HG03521 (cell line): ENCODE measurements around the gene LRRC19.
A peak's percentile ranks its signal among the peaks of the same experiment; 100 is the strongest.

Experiments
- ATAC-seq: cut with Tn5 transposase; IDR thresholded peaks from one replicate; pipeline ENCODE4 v1.9.1; 2021; ENCODE audit warnings: mild to moderate bottlenecking, moderate library complexity; ENCODE audit not compliant: unreplicated experiment

LRRC19 gene, protein sequence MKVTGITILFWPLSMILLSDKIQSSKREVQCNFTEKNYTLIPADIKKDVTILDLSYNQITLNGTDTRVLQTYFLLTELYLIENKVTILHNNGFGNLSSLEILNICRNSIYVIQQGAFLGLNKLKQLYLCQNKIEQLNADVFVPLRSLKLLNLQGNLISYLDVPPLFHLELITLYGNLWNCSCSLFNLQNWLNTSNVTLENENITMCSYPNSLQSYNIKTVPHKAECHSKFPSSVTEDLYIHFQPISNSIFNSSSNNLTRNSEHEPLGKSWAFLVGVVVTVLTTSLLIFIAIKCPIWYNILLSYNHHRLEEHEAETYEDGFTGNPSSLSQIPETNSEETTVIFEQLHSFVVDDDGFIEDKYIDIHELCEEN

DNA sequence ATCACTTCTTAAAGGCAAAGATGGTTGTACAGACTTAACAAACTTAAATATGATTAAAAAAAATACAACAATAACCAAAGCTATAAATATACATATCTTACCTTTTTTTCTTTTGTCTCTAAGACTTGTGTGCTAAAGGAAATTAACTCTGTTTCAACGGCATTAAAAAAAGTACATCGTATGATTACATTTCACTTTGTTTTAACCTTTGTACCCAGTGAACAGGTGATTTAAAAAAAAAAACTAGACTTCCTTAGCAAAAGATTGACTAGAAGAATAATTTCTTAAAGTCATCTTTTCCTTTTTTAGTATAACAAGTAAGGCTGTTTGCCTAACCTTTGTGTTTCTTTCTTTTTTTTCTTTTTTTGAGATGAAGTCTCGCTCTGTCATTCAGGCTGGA lies at the start of gene LRRC19:
Gene LRRC19, minus strand, starts transcription at position 182 of the 400 bp plus-strand sequence. CDS start 5,978 bp downstream, outside the sequence.
- no peak for ATAC-seq

DNA sequence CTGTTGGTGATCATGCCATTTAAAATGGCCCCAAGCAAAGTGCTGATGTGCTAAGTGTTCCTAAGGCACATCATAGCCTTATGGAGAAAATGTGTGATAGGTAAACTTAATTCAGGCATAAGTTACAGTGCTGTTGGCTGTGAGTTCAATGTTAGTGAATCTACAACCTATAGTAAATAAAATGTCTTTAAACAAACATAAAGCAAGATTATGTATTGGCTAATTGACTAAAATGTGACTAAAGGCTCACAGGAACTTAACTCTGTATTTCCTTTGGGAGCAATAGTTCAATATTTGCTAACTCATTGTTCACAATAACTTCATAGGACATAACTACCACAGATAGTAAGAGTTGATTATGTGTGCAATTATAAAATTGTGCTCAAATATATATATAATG lies 49.4 kb upstream of the LRRC19 start:
- ATAC-seq: no peak

DNA sequence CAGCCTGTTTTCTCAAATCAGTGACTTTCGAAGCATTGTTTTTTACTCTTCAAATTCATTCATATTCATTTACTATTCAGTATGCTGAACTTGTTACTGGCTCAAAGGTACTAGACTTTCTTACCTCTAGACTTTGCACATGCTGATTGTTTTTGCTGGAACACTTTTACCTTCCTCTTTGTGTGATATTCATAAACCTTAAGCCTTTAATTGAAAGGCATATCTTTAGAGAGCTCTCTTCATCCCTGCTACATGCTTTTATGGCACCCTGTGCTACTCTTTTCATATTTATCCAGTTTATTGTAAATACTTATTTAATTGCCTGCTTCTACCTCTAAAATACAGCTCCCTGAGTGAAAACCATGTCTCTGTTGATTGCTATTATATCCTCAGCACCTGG lies 48.7 kb upstream of the LRRC19 start:
- no peak for ATAC-seq

DNA sequence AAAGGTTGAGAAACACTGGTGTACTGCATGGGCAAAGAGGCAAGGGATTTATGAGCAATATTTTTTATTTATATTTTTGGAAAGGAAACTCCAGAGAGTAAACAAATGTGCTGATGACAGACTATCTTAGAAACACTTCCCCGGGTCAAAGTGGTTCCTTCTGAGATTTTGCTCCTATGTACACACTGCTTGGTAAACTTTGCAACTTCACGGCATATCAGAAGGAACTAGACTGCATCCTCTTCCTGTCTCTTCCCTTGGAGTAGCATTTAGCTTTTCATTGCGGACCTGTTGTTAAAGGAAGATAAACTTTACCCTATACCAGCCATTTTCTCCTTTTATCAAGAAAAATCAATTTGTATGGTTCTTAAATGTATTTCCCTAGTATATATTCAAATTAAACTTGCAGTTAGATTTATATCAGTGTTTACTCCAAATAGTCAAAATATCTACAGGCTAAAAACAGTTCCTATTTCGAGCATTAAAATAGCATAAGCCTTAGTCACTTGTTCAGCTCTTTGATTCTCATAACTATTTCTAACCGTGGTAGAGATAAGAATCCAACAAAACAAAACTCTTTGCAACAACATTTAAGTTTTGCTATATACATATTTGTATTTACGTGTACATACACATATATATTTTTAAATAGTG lies 48.0 kb upstream of the LRRC19 start:
- ATAC-seq: no peak

- ATAC-seq: no peak
These were observed 41.7 kb upstream of the LRRC19 start for GRCh38 chr9:27047136-27047535.

DNA sequence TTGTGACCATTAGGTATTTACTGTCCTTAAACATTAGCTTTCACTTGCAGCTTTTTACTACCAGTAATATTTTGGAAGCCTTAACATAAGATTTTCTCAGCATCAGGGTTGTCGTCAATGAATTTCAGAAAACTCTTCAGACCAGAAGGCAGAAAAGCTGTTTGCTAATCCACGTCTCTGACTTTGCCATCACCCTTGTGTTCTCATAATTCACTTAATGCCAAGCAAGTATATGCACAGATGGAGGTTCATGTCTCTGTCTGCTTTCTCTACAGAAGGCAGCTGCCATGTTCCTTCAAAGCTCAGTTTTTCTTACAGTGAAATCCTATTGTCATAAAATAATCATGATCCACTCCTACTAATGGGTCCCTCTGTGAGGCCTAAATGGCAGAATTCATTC lies 37.7 kb upstream of the LRRC19 start:
- ATAC-seq: no peak

DNA sequence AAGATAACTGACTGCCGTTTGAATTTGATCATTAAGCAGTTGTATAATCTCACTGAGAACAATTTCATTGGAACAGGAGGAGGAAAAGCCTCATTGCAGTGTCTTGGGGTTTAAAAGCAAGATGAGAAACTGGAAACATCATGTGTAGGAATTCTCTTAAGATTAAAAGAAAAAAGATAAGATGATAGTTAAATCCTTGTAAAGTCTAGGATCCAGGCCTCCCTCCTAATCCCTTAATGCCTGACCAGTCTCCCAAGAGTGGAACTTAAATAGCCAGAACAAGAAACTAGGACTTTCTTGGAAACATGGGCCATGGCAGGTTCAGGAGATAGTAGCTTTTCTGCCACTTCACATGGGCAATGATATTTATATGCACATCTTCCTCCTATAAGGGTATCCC lies 37.0 kb upstream of the LRRC19 start:
- ATAC-seq: no peak

- ATAC-seq: no peak
These were observed 36.3 kb upstream of the LRRC19 start for GRCh38 chr9:27041746-27042145.

DNA sequence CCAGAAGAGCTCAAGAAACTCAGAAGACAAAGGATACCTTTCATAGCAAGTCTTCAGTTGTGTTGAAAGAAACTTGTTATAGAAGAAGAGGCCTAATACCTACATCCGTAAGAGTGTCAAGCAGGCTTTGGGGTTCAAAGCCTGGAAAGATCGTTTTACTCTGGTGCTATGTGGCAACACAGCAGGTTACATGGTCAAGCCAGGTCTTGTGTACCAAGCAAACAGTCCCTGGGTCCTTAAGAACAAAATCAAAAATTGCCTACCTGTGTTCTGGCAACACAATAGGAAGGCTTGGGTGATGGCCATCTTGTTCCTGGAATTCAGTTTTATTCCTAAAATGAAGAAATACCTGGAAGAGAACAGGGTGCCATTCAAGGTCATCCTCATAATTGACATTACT lies 32.0 kb upstream of the LRRC19 start:
- ATAC-seq: no peak

DNA sequence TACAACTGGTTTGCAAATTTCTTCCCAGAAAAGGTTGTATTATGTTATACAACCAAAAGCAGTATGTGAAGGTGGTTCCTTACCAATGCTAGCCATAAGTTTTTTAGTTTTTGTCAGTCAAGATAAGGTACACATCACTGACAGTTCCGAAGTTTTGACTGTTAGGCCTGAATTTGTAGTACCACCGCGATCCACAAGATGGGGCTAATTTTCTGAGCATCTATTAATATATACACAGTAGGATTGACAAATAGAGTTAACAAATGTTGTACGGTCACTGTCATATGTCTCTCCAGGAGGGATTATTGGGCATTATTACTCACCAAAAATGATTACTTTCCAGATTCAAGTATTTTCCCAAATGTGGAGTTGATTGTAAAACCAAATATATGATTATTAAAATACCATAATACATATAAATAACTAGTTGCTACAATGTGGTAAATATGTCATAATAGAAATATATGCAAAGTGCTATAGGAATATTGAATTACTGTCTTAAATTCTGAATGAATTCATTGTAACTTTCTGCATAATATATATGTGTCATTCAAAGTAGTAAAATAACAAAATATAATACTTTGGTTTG lies 28.4 kb upstream of the LRRC19 start:
- peak; percentile 72 for ATAC-seq

GRCh38 chr9:27029186-27029585 lies 23.7 kb upstream of the LRRC19 start:
- no peak for ATAC-seq

DNA sequence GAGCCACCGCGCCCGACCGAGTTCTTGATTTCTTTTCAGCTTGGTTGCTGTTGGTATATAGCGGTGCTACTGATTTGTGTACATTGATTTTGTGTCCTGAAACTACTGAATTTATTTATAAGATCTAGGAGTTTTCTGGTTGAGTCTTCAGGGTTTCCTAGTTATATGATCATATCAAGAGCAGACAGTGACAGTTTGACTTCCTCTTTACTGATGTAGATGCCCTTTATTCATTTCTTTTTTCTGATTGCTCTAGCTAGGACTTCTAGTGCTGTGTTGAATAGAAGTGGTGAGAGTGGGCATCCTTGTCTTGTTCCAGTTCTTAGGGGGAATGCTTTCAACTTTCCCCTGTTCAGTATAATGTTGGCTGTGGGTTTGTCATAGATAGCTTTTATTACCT lies 17.4 kb upstream of the LRRC19 start:
- ATAC-seq: no peak

DNA sequence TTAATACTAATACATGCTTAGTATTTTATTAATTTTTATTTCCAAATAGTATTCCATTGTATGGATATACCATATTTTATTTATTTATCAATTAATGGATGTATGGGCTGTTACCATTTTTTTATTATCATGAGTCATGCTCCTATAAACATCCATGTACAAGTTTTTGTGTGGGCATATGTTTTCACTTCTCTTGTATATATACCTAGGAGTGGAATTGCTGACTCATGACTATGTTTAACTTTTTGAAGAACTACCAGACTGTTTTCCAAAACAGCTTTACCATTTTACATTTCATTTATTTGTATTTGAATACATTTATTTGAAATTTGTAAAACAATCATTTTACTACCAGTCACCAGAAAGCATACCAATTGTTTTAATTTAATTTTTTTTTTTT lies 14.1 kb upstream of the LRRC19 start:
- ATAC-seq: no peak

- ATAC-seq: no peak
These were observed 1.9 kb downstream of the LRRC19 start for GRCh38 chr9:27003426-27004077.

GRCh38 chr9:26995810-26996209 lies 9.7 kb downstream of the LRRC19 start:
- ATAC-seq: no peak

DNA sequence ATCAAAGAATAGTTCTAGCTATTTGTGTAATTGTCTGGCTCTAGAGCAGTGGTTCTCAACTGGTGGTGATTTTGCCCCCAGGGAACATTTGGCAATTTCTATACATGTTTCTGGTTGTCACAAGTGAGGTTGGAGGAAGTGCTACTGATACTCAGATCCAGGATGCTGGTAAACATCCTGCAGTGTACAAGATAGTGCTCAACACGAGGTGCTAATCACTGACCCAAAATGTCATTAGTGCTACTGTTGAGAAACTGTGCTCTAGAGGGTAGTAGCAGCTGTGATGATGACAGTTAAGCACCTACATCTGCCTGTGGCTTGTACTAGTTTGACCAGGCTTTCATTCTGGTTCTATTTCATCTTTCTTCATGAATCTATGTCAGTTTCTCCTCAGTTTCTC lies 22.1 kb downstream of the LRRC19 start:
- no peak for ATAC-seq

DNA sequence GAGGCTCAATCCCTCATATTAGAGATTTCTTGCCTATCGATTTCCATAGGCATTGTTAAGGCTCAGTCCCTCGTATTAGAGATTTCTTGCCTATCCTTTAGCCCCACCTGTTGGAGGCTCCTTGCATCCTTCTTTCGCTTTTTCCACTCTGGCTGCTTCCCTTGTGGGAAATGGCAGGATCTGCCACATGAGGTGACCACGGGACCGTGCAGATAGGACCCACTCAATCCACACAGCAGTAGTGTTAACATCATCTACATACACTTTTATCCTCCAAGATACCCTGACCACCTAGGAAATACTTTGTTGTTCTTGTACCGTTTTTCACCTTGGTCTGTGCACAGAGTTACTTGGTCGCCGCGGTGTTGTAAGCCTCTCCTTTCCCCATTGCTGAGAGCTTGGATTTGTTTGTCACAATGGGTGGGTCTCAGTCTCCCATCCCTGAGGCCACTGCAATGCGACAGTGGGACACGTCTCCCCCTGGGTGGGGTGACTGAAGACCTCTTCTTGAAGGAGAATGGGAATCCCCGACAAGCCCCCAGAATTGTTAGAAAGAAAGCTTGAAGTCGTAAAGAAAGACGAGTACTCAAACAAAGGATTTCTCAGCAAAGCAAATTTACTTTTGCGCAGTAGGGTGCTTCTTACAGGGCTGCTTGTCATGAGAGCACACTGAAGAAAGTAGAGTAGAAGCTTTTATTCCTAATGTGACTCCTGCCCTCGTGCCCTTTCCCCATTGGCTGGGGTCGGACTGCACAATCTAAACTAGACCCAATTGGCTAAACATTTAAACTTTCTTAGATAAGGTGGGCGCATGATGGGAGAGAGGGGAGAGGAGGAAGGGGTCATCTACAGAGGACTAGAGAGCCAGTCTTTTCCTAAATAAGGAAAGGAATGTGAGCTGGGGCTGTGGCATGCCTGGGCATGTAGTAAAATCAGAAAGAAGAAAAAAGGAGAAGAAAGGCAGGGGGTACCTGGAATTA lies 29.5 kb downstream of the LRRC19 start:
- no peak for ATAC-seq

DNA sequence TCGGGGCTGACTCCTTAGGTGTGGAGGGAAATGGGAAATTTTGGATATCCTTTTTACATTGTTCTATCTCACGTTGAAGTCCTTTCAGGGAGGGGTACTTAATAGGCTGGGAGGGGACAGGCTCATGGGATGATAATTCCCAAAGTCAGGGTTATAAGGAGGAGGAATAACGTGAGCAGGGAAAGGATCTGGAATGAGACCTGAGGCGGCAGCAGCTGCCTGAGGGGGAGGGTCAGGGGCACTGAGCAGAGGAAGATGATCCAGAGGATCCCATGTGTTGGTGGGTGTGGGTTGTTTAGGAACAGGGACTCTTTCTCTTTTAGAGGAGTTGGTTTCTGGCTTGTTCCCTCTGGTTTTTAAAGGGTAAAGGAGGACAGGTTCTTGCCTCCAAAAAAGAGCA lies 30.5 kb downstream of the LRRC19 start:
- no peak for ATAC-seq

DNA sequence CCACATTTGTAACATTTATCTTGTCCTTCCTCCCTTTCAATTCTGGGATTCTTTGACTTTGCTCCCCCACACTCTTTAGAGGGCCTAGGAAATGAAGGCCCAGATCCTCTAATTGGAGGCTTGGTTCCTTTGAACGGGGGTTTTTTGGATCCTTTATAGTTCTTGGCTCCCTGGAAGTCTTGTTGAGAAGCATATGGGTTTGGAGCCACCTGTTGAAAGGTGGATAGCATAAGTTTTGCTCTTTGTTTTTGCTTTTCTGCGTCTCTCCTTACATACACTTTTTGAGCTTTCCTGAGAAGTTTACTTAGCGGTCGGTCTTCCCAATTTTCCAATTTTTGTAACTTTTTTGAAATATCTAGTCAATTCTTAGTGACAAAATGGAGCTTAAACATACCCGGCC lies 31.5 kb downstream of the LRRC19 start:
- no peak for ATAC-seq

GRCh38 chr9:26971721-26972120 lies 33.8 kb downstream of the LRRC19 start:
- no peak for ATAC-seq

DNA sequence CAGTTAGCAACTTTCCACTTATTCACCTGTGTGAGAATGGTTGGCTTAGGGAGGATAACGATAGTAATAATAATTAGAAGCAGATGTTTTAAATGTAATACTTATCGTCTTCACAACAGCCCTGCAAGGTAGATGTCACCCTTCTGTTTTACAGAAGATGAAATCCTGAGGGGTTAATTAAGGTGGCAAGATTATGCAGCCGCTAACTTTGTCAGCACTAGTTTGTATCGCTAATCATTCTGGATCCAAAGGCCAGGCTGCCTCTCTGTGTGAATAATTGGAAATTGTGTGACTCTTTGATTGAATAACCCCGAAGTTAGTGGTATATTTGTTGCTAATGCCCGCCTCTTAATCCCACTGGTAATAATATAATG lies 48.6 kb downstream of the LRRC19 start:
- ATAC-seq: no peak
